ENCODE measurements around the gene MNX1.

The MNX1 gene

GRCh38 chr7:156984174-156984891, 26.1 kb downstream of the MNX1 start:
- H3K9ac ChIP-seq (ENCODE audit: low read depth, low read length, poor library complexity, severe bottlenecking), result no peak overlapping the region
- H3K27me3 ChIP-seq (ENCODE audit: insufficient read depth, low read length, poor library complexity, severe bottlenecking), result no peaks in the 10 kb centered on the region
- no peaks in the 10 kb centered on the region for H3K4me1 ChIP-seq (ENCODE audit: insufficient read depth, low read length, poor library complexity, severe bottlenecking)
- no peaks in the 10 kb centered on the region; the same call in 1 of the 2 replicates for H3K9me3 ChIP-seq (ENCODE audit: insufficient read depth, low read depth, low read length)
- H3K79me2 ChIP-seq (ENCODE audit: insufficient read depth, low read length), result no peaks in the 10 kb centered on the region
- no peaks in the 10 kb centered on the region for H4K20me1 ChIP-seq (ENCODE audit: insufficient read depth, low read length, poor library complexity, severe bottlenecking)
- H2AFZ ChIP-seq (ENCODE audit: low read length), result no peak overlapping the region
- no peaks in the 10 kb centered on the region for H3K9me2 ChIP-seq (replicated peaks; ENCODE audit: low read depth, low read length)
- H3K4me2 ChIP-seq (ENCODE audit: low read depth, low read length, poor library complexity, severe bottlenecking), result no peak overlapping the region
- no peak overlapping the region for H3K4me3 ChIP-seq (ENCODE audit: low read length, poor library complexity, severe bottlenecking)
- TF ChIP-seq EZH2phosphoT487 (IDR thresholded peaks at IDR 0.05; ENCODE audit: borderline replicate concordance) (no peak), CTCF (conservative IDR thresholded peaks at IDR 0.05; ENCODE audit: low read length) (no peak)
- no peaks in the 10 kb centered on the region for H3K36me3 ChIP-seq (ENCODE audit: insufficient read depth, low read length)
- no peaks in the 10 kb centered on the region for H3F3A ChIP-seq (ENCODE audit: low read depth)

- TF ChIP-seq EZH2phosphoT487 (IDR thresholded peaks at IDR 0.05; ENCODE audit: borderline replicate concordance), result no peak
- TF ChIP-seq CTCF (conservative IDR thresholded peaks at IDR 0.05; ENCODE audit: low read length), result no peak
- Histone ChIP-seq H3K9ac (ENCODE audit: low read depth, low read length, poor library complexity, severe bottlenecking) (no peak overlapping the region), H3K36me3 (ENCODE audit: insufficient read depth, low read length) (no peaks in the 10 kb centered on the region), H3K79me2 (ENCODE audit: insufficient read depth, low read length) (no peaks in the 10 kb centered on the region), H3F3A (ENCODE audit: low read depth) (no peaks in the 10 kb centered on the region), H3K4me2 (ENCODE audit: low read depth, low read length, poor library complexity, severe bottlenecking) (no peak overlapping the region), H2AFZ (ENCODE audit: low read length) (no peak overlapping the region), H3K27me3 (ENCODE audit: insufficient read depth, low read length, poor library complexity, severe bottlenecking) (no peaks in the 10 kb centered on the region), H3K9me3 (ENCODE audit: insufficient read depth, low read depth, low read length) (no peaks in the 10 kb centered on the region; the same call in 1 of the 2 replicates), H3K4me3 (ENCODE audit: low read length, poor library complexity, severe bottlenecking) (no peak overlapping the region), H3K4me1 (ENCODE audit: insufficient read depth, low read length, poor library complexity, severe bottlenecking) (no peaks in the 10 kb centered on the region), H3K9me2 (replicated peaks; ENCODE audit: low read depth, low read length) (no peaks in the 10 kb centered on the region), H4K20me1 (ENCODE audit: insufficient read depth, low read length, poor library complexity, severe bottlenecking) (no peaks in the 10 kb centered on the region)
Observed at GRCh38 chr7:156979711-156980110, 30.8 kb downstream of the MNX1 start.

GRCh38 chr7:156979007-156979606, 31.4 kb downstream of the MNX1 start:
- H3F3A ChIP-seq (ENCODE audit: low read depth), result no peaks in the 10 kb centered on the region
- H3K4me2 ChIP-seq (ENCODE audit: low read depth, low read length, poor library complexity, severe bottlenecking), result no peak overlapping the region
- no peaks in the 10 kb centered on the region for H3K27me3 ChIP-seq (ENCODE audit: insufficient read depth, low read length, poor library complexity, severe bottlenecking)
- no peak overlapping the region for H3K9ac ChIP-seq (ENCODE audit: low read depth, low read length, poor library complexity, severe bottlenecking)
- H3K79me2 ChIP-seq (ENCODE audit: insufficient read depth, low read length), result no peaks in the 10 kb centered on the region
- TF ChIP-seq EZH2phosphoT487 (IDR thresholded peaks at IDR 0.05; ENCODE audit: borderline replicate concordance) (no peak), CTCF (conservative IDR thresholded peaks at IDR 0.05; ENCODE audit: low read length) (no peak)
- no peaks in the 10 kb centered on the region for H3K9me2 ChIP-seq (replicated peaks; ENCODE audit: low read depth, low read length)
- H2AFZ ChIP-seq (ENCODE audit: low read length), result no peak overlapping the region
- no peaks in the 10 kb centered on the region for H3K4me1 ChIP-seq (ENCODE audit: insufficient read depth, low read length, poor library complexity, severe bottlenecking)
- no peaks in the 10 kb centered on the region for H4K20me1 ChIP-seq (ENCODE audit: insufficient read depth, low read length, poor library complexity, severe bottlenecking)
- no peak overlapping the region for H3K4me3 ChIP-seq (ENCODE audit: low read length, poor library complexity, severe bottlenecking)
- H3K36me3 ChIP-seq (ENCODE audit: insufficient read depth, low read length), result no peaks in the 10 kb centered on the region
- H3K9me3 ChIP-seq (ENCODE audit: insufficient read depth, low read depth, low read length), result no peaks in the 10 kb centered on the region; the same call in 1 of the 2 replicates

Measured in Loucy (cell line).